ENCODE measurements around the gene DRC3.

DNA sequence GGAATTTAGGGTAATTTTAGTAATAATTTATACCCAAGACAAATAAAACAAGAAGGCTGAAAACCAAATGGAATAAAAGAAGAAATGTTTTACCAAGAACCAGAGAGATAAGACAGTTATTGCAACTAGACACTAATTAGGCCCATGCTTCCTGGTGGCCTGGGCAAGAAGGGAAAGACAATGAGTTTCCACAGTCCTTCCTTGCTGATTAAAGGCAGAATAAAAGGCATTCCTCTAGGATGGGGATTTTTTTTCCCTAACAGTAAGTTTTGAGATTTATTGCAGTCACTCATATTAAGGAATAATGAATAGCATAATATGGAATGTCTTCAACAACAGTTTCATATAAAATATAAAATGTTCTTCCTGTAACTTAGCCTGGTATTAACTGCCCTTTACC, 42.0 kb upstream of the DRC3 start:
- TF ChIP-seq CSDC2 (CRISPR knock-in tag; IDR thresholded peaks at IDR 0.05), result no peak
- TF ChIP-seq ESRRG (CRISPR knock-in tag; IDR thresholded peaks at IDR 0.05), result no peak
- TF ChIP-seq, protein P1, sequence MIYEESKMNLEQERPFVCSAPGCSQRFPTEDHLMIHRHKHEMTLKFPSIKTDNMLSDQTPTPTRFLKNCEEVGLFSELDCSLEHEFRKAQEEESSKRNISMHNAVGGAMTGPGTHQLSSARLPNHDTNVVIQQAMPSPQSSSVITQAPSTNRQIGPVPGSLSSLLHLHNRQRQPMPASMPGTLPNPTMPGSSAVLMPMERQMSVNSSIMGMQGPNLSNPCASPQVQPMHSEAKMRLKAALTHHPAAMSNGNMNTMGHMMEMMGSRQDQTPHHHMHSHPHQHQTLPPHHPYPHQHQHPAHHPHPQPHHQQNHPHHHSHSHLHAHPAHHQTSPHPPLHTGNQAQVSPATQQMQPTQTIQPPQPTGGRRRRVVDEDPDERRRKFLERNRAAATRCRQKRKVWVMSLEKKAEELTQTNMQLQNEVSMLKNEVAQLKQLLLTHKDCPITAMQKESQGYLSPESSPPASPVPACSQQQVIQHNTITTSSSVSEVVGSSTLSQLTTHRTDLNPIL (CRISPR knock-in tag; IDR thresholded peaks at IDR 0.05; ENCODE audit: low read depth), result no peak
- no peak for TF ChIP-seq ZNF8 (CRISPR knock-in tag; IDR thresholded peaks at IDR 0.05)
- TF ChIP-seq, protein P2, sequence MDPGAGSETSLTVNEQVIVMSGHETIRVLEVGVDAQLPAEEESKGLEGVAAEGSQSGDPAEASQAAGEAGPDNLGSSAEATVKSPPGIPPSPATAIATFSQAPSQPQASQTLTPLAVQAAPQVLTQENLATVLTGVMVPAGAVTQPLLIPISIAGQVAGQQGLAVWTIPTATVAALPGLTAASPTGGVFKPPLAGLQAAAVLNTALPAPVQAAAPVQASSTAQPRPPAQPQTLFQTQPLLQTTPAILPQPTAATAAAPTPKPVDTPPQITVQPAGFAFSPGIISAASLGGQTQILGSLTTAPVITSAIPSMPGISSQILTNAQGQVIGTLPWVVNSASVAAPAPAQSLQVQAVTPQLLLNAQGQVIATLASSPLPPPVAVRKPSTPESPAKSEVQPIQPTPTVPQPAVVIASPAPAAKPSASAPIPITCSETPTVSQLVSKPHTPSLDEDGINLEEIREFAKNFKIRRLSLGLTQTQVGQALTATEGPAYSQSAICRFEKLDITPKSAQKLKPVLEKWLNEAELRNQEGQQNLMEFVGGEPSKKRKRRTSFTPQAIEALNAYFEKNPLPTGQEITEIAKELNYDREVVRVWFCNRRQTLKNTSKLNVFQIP (CRISPR knock-in tag; IDR thresholded peaks at IDR 0.05; ENCODE audit: borderline replicate concordance, low read depth), result no peak
- TF ChIP-seq ZFP3 (CRISPR knock-in tag; IDR thresholded peaks at IDR 0.05), result no peak
- no peak for TF ChIP-seq OSR1 (CRISPR knock-in tag; IDR thresholded peaks at IDR 0.05)
- TF ChIP-seq, protein P3, sequence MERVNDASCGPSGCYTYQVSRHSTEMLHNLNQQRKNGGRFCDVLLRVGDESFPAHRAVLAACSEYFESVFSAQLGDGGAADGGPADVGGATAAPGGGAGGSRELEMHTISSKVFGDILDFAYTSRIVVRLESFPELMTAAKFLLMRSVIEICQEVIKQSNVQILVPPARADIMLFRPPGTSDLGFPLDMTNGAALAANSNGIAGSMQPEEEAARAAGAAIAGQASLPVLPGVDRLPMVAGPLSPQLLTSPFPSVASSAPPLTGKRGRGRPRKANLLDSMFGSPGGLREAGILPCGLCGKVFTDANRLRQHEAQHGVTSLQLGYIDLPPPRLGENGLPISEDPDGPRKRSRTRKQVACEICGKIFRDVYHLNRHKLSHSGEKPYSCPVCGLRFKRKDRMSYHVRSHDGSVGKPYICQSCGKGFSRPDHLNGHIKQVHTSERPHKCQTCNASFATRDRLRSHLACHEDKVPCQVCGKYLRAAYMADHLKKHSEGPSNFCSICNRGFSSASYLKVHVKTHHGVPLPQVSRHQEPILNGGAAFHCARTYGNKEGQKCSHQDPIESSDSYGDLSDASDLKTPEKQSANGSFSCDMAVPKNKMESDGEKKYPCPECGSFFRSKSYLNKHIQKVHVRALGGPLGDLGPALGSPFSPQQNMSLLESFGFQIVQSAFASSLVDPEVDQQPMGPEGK (CRISPR knock-in tag; IDR thresholded peaks at IDR 0.05; ENCODE audit: borderline replicate concordance), result no peak
- TF ChIP-seq ARNTL (CRISPR knock-in tag; IDR thresholded peaks at IDR 0.05; ENCODE audit: borderline replicate concordance, low read depth), result no peak

Measured in SK-N-SH treated with all-trans-retinoic acid at 6 μM for 48 hours (cell line).